Choroid plexus epithelial cell (primary cell): ENCODE results near the gene RPS15.
A peak's percentile ranks its signal among the peaks of the same experiment; 100 is the strongest.

Experiments
- DNase-seq: peaks from one replicate; pipeline ENCODE4 v3.0.0-alpha.2; 2010; ENCODE audit warnings: low read depth
- H3K4me3 ChIP-seq: 2 replicates; pipeline ENCODE4 v1.5.1; 2011; ENCODE audit warnings: low read depth, mild to moderate bottlenecking, control low read depth, low read length, moderate library complexity
- TF ChIP-seq, protein P1 (sequence below): conservative IDR thresholded peaks from 2 replicates; pipeline ENCODE4 v1.5.1; 2011; ENCODE audit warnings: low read depth, mild to moderate bottlenecking, control low read depth, inconsistent platforms, low read length, moderate library complexity

RPS15 gene

DNA sequence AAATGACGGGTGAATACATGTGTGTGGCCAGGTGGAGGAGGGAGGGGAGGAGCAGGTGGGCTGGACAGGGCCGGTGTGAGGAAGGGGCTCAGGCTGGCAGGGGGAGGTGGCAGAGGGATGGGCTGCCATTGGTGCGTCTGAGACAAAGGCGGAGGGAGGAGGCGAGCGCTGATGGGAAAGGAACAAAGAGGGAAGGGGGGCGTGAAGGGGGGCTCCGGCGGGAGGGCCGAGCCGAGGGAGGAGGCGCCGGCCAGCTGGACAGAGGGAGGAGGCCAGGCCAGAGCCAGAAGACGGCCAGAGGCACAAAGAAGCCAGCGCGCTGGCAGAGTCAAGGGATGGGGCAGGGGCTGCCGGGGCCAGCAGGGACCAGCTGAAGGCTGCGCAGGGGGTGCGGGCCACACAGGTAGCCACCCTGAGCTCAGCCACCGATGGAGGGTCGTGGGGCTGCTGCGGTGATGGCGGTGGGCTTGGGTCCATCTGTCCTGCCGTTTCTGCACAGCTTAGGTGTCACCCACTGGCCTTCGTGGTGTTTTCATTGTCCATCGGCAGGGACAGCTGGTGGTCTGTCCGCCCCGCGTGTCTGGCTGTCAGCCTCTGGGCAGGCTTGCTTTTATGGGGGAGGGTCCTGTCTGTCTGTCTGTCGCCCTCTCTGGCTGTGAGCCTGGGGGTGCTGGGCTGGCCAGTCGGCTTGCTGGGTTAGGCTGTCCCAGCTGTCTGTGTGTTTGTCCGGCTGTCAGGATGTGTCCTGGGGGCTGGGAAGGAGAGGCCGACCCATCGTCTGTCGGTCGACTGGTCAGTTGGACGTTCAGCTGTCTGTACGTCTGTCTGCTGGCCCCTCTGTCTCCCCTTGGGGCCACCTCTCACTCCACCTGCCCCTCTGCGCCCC, 14.0 kb downstream of the RPS15 start:
- DNase-seq = no peak
- no peak overlapping the region for H3K4me3 ChIP-seq
- TF ChIP-seq, protein P1, sequence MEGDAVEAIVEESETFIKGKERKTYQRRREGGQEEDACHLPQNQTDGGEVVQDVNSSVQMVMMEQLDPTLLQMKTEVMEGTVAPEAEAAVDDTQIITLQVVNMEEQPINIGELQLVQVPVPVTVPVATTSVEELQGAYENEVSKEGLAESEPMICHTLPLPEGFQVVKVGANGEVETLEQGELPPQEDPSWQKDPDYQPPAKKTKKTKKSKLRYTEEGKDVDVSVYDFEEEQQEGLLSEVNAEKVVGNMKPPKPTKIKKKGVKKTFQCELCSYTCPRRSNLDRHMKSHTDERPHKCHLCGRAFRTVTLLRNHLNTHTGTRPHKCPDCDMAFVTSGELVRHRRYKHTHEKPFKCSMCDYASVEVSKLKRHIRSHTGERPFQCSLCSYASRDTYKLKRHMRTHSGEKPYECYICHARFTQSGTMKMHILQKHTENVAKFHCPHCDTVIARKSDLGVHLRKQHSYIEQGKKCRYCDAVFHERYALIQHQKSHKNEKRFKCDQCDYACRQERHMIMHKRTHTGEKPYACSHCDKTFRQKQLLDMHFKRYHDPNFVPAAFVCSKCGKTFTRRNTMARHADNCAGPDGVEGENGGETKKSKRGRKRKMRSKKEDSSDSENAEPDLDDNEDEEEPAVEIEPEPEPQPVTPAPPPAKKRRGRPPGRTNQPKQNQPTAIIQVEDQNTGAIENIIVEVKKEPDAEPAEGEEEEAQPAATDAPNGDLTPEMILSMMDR = no peak

DNA sequence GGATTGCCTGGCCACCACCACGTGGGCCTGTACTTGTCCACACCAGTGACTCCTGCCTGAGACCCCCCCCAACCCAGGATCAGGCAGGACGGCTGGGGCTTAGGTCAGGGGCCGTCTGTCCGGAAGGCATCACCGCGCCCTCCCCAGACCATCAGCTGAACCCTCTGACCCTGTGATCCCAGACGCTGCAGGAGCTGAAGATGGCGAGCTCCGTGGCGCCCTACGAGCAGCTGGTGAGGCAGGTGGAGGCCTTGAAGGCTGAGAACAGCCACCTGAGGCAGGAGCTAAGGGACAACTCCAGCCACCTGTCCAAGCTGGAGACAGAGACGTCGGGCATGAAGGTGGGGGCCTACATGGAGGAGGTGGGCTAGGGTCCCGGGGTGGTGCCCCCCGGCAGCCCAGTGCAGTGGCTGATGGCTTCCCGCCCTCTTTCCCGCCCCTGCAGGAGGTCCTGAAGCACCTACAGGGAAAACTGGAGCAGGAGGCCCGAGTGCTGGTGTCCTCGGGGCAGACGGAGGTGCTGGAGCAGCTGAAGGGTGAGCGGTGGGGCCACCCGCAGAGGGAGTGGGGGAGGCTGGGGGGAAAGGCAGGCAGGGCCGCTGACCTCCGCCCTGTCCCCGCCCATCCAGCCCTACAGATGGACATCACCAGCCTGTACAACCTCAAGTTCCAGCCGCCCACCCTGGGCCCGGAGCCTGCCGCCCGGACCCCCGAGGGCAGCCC, 14.8 kb downstream of the RPS15 start:
- DNase-seq = no peak
- TF ChIP-seq, protein P1 = no peak
- no peak overlapping the region for H3K4me3 ChIP-seq

DNA sequence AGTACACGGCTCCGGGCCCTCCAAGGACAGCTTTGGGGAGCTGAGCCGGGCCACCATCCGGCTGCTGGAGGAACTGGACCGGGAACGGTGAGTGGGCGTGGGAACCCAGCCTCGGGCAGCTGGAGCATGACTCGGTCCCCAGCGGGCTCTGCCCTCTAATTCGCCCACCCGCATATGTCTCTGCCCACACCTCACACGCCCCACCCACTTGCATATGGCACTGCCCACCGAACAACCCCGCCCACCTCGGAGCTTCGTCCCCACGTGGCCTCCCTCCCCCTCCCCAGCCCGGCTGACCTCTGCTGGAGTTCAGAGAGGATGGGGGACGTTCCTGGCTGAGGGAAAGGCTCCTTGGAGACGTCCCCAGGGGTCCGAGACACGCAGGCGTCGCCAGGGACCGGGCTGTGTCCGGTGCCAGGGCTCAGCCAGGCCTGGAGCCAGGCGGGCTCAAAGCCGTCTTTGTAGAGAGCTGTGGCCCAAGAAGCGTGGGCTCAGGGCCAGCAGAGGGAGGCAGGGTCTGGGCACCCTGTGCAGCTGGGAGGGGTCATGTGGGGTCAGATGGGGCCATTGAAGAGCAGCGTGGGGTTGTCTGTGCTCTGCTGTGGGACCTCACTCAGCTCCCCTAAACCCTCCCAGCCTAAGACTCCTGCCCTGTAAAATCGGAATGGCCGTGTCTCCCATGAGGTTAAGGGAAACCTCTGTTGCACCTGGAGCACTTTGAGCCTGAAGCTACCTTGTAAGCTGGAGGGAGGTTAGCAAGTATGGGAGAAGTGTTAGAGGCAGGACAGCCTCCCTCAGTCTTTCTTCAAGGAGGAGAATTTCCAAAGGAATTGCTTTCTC, 15.5 kb downstream of the RPS15 start:
- TF ChIP-seq, protein P1 = no peak
- H3K4me3 ChIP-seq = no peak overlapping the region
- no peak for DNase-seq

DNA sequence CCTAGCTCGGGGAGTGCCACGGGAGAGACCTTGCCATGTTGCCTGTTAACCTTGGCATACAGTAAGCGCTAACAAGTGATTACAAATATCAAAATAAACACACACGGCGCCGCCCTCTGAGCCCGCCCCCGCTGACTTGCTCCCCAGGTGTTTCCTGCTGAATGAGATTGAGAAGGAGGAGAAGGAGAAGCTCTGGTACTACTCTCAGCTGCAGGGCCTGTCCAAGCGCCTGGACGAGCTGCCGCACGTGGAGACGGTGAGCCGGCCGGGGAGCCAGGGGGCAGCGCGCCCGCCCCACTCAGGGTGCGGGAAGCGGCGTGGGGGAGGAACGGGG, 16.8 kb downstream of the RPS15 start:
- DNase-seq = no peak
- TF ChIP-seq, protein P1 = no peak
- H3K4me3 ChIP-seq = no peak overlapping the region

DNA sequence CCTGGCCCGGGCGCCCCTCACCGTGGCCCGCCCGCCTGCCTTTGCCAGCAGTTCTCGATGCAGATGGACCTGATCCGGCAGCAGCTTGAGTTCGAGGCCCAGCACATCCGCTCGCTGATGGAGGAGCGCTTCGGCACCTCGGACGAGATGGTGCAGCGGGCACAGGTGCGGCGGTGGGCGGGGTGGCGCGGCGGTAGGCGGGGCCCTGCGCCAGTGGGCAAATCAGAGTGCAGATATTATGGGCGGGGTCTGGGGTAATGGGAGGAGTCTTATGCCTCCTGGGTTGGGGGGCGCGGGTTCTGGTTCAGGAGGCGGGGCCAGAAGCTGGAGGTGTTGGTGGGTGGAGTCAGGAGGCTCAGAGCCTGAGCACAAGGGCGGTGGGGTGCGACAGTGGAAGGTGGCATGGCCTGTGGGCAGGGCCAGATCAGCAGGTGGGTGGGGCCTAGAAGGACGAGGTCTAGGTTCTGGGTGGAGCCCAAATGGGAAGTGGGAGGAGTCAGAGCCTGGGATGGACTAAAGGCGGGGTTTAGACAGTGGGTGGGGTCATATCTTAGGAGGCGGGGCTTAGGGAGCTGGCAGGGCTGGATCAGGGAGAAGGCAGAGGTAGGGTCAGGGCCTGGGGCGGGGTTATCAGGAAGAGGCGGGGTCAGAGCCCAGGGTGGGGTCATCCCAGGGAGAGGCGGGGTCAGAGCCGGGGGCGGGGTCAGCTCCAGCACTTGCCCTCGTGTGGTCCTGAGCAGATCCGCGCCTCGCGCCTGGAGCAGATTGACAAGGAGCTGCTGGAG, 17.3 kb downstream of the RPS15 start:
- DNase-seq = peak; percentile 47
- TF ChIP-seq, protein P1 = no peak
- no peak overlapping the region for H3K4me3 ChIP-seq
